ENCODE results near the gene ADGRL4.

Gene ADGRL4

DNA sequence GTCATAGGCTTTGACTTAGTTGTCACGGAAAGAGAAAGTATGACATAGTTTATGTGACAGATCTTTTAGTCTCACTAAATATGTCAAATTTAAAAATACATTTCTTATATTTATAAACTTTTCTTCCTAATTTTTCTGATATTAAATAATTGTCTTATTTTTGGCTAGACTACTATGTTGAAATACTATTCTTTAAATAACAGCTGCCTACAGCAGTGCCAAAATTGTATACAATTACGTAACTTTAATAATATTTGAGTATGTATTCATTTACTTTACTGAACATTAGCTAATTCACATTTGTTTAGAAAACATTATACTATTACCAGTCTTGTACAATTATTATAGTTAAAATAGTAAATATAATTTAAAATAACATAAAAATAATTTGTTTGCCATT, 137.4 kb downstream of the ADGRL4 start (continued):
- no peak for TF ChIP-seq ZNF600 (tag by site-specific recombination; IDR thresholded peaks at IDR 0.05)
- TF ChIP-seq REPIN1 (tag by site-specific recombination; IDR thresholded peaks at IDR 0.05; ENCODE audit: low read depth) = no peak
- TF ChIP-seq, protein P1, sequence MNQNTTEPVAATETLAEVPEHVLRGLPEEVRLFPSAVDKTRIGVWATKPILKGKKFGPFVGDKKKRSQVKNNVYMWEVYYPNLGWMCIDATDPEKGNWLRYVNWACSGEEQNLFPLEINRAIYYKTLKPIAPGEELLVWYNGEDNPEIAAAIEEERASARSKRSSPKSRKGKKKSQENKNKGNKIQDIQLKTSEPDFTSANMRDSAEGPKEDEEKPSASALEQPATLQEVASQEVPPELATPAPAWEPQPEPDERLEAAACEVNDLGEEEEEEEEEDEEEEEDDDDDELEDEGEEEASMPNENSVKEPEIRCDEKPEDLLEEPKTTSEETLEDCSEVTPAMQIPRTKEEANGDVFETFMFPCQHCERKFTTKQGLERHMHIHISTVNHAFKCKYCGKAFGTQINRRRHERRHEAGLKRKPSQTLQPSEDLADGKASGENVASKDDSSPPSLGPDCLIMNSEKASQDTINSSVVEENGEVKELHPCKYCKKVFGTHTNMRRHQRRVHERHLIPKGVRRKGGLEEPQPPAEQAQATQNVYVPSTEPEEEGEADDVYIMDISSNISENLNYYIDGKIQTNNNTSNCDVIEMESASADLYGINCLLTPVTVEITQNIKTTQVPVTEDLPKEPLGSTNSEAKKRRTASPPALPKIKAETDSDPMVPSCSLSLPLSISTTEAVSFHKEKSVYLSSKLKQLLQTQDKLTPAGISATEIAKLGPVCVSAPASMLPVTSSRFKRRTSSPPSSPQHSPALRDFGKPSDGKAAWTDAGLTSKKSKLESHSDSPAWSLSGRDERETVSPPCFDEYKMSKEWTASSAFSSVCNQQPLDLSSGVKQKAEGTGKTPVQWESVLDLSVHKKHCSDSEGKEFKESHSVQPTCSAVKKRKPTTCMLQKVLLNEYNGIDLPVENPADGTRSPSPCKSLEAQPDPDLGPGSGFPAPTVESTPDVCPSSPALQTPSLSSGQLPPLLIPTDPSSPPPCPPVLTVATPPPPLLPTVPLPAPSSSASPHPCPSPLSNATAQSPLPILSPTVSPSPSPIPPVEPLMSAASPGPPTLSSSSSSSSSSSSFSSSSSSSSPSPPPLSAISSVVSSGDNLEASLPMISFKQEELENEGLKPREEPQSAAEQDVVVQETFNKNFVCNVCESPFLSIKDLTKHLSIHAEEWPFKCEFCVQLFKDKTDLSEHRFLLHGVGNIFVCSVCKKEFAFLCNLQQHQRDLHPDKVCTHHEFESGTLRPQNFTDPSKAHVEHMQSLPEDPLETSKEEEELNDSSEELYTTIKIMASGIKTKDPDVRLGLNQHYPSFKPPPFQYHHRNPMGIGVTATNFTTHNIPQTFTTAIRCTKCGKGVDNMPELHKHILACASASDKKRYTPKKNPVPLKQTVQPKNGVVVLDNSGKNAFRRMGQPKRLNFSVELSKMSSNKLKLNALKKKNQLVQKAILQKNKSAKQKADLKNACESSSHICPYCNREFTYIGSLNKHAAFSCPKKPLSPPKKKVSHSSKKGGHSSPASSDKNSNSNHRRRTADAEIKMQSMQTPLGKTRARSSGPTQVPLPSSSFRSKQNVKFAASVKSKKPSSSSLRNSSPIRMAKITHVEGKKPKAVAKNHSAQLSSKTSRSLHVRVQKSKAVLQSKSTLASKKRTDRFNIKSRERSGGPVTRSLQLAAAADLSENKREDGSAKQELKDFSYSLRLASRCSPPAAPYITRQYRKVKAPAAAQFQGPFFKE (tag by site-specific recombination; IDR thresholded peaks at IDR 0.05; ENCODE audit: borderline replicate concordance) = no peak
- no peak for TF ChIP-seq GLIS1 (tag by site-specific recombination; IDR thresholded peaks at IDR 0.05)
- TF ChIP-seq, protein P2, sequence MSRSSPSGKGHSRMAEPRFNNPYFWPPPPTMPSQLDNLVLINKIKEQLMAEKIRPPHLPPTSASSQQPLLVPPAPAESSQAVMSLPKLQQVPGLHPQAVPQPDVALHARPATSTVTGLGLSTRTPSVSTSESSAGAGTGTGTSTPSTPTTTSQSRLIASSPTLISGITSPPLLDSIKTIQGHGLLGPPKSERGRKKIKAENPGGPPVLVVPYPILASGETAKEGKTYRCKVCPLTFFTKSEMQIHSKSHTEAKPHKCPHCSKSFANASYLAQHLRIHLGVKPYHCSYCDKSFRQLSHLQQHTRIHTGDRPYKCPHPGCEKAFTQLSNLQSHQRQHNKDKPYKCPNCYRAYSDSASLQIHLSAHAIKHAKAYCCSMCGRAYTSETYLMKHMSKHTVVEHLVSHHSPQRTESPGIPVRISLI (tag by site-specific recombination; IDR thresholded peaks at IDR 0.05) = no peak
- no peak for TF ChIP-seq ZNF544 (tag by site-specific recombination; IDR thresholded peaks at IDR 0.05)
- TF ChIP-seq ZNF391 (tag by site-specific recombination; IDR thresholded peaks at IDR 0.05; ENCODE audit: borderline replicate concordance, low read depth) = no peak
- no peak for TF ChIP-seq ZNF174 (tag by site-specific recombination; IDR thresholded peaks at IDR 0.05)
- TF ChIP-seq ZBTB44 (tag by site-specific recombination; IDR thresholded peaks at IDR 0.05) = no peak
- TF ChIP-seq HOXC10 (CRISPR knock-in tag; IDR thresholded peaks at IDR 0.05) = no peak

GRCh38 chr1:78864175-78864574, 142.4 kb downstream of the ADGRL4 start:
- no peak overlapping the region for H3K4me3 ChIP-seq (ENCODE audit: low read depth, low read length)
- H3K4me1 ChIP-seq (ENCODE audit: control insufficient read depth, insufficient read depth, low read length) = no peaks in the 10 kb centered on the region
- ChIA-PET POLR2A (no interaction called here), CTCF (interaction anchor here (0.6 kb wide), 1 partner anchor 325 kb away, joined by 3 read pairs; no protein-coding TSS in a partner anchor)
- no peaks in the 10 kb centered on the region for H3K36me3 ChIP-seq (ENCODE audit: control insufficient read depth in 2 of 2, insufficient read depth in 1 of 2, low read length in 2 of 2)
- H3K9me3 ChIP-seq (ENCODE audit: control insufficient read depth, insufficient read depth, low read depth, low read length) = no peaks in the 10 kb centered on the region
- H3K27ac ChIP-seq (ENCODE audit: extremely low read depth, low read depth, low read length) = no peak overlapping the region
- TF ChIP-seq SCRT2 (tag by site-specific recombination; IDR thresholded peaks at IDR 0.05) = no peak
- no peak for TF ChIP-seq ZNF654 (tag by site-specific recombination; IDR thresholded peaks at IDR 0.05; ENCODE audit: low read depth)
- no peak for TF ChIP-seq ZNF266 (tag by site-specific recombination; IDR thresholded peaks at IDR 0.05; ENCODE audit: low read depth)
- no peak for TF ChIP-seq ZNF623 (tag by site-specific recombination; IDR thresholded peaks at IDR 0.05)
- TF ChIP-seq ZNF521 (tag by site-specific recombination; IDR thresholded peaks at IDR 0.05) = no peak
- no peak for TF ChIP-seq ZNF37A (tag by site-specific recombination; IDR thresholded peaks at IDR 0.05)
- TF ChIP-seq ZNF214 (tag by site-specific recombination; IDR thresholded peaks at IDR 0.05; ENCODE audit: borderline replicate concordance) = no peak
- no peak for TF ChIP-seq ZBTB6 (tag by site-specific recombination; IDR thresholded peaks at IDR 0.05)
- no peak for TF ChIP-seq ZNF624 (tag by site-specific recombination; IDR thresholded peaks at IDR 0.05)
- no peak for TF ChIP-seq ZNF473 (tag by site-specific recombination; IDR thresholded peaks at IDR 0.05)
- TF ChIP-seq ZBTB17 (tag by site-specific recombination; IDR thresholded peaks at IDR 0.05) = no peak
- TF ChIP-seq ZNF776 (tag by site-specific recombination; IDR thresholded peaks at IDR 0.05; ENCODE audit: borderline replicate concordance) = no peak
- no peak for TF ChIP-seq ZXDB (tag by site-specific recombination; IDR thresholded peaks at IDR 0.05)
- TF ChIP-seq ZSCAN5A (tag by site-specific recombination; IDR thresholded peaks at IDR 0.05) = no peak
- no peak for TF ChIP-seq ZNF112 (tag by site-specific recombination; IDR thresholded peaks at IDR 0.05)
- no peak for TF ChIP-seq YY1 (tag by site-specific recombination; IDR thresholded peaks at IDR 0.05)
- TF ChIP-seq ZNF221 (tag by site-specific recombination; IDR thresholded peaks at IDR 0.05; ENCODE audit: borderline replicate concordance) = no peak
- no peak for TF ChIP-seq ZNF132 (tag by site-specific recombination; IDR thresholded peaks at IDR 0.05; ENCODE audit: borderline replicate concordance)
